Measurements from ENCODE around the gene PRKCSH.

Gene PRKCSH

GRCh38 chr19:11397089-11397610, 38.3 kb upstream of the PRKCSH start:
- Histone ChIP-seq H3K4me3 (ENCODE audit: low read depth, low read length) (no peak overlapping the region), H3K9me3 (ENCODE audit: control insufficient read depth, insufficient read depth, low read depth, low read length) (no peaks in the 10 kb centered on the region), H3K4me1 (ENCODE audit: control insufficient read depth, insufficient read depth, low read length) (no peaks in the 10 kb centered on the region), H3K27ac (ENCODE audit: extremely low read depth, low read depth, low read length) (no peak overlapping the region), H3K36me3 (ENCODE audit: control insufficient read depth in 2 of 2, insufficient read depth in 1 of 2, low read length in 2 of 2) (no peaks in the 10 kb centered on the region)
- POLR2A ChIA-PET: no interaction called here
- no peak for TF ChIP-seq ZNF580 (tag by site-specific recombination; IDR thresholded peaks at IDR 0.05)
- TF ChIP-seq HOXC10 (CRISPR knock-in tag; IDR thresholded peaks at IDR 0.05): no peak
- no peak for TF ChIP-seq ZNF560 (tag by site-specific recombination; IDR thresholded peaks at IDR 0.05; ENCODE audit: borderline replicate concordance)
- no peak for TF ChIP-seq ZNF629 (tag by site-specific recombination; IDR thresholded peaks at IDR 0.05)
- TF ChIP-seq ZNF280C (tag by site-specific recombination; IDR thresholded peaks at IDR 0.05): no peak
- no peak for TF ChIP-seq GLI2 (tag by site-specific recombination; IDR thresholded peaks at IDR 0.05; ENCODE audit: borderline replicate concordance, low read depth)
- TF ChIP-seq ZNF2 (tag by site-specific recombination; IDR thresholded peaks at IDR 0.05): no peak
- TF ChIP-seq, protein P1, sequence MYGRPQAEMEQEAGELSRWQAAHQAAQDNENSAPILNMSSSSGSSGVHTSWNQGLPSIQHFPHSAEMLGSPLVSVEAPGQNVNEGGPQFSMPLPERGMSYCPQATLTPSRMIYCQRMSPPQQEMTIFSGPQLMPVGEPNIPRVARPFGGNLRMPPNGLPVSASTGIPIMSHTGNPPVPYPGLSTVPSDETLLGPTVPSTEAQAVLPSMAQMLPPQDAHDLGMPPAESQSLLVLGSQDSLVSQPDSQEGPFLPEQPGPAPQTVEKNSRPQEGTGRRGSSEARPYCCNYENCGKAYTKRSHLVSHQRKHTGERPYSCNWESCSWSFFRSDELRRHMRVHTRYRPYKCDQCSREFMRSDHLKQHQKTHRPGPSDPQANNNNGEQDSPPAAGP (tag by site-specific recombination; IDR thresholded peaks at IDR 0.05): no peak
- TF ChIP-seq ZNF529 (tag by site-specific recombination; IDR thresholded peaks at IDR 0.05; ENCODE audit: insufficient replicate concordance): no peak
- TF ChIP-seq ZNF521 (tag by site-specific recombination; IDR thresholded peaks at IDR 0.05): no peak
- no peak for TF ChIP-seq ZNF221 (tag by site-specific recombination; IDR thresholded peaks at IDR 0.05; ENCODE audit: borderline replicate concordance)
- no peak for TF ChIP-seq ATF2 (tag by site-specific recombination; IDR thresholded peaks at IDR 0.05; ENCODE audit: low read depth)
- no peak for TF ChIP-seq ZNF654 (tag by site-specific recombination; IDR thresholded peaks at IDR 0.05; ENCODE audit: low read depth)
- TF ChIP-seq, protein P2, sequence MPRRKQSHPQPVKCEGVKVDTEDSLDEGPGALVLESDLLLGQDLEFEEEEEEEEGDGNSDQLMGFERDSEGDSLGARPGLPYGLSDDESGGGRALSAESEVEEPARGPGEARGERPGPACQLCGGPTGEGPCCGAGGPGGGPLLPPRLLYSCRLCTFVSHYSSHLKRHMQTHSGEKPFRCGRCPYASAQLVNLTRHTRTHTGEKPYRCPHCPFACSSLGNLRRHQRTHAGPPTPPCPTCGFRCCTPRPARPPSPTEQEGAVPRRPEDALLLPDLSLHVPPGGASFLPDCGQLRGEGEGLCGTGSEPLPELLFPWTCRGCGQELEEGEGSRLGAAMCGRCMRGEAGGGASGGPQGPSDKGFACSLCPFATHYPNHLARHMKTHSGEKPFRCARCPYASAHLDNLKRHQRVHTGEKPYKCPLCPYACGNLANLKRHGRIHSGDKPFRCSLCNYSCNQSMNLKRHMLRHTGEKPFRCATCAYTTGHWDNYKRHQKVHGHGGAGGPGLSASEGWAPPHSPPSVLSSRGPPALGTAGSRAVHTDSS (tag by site-specific recombination; IDR thresholded peaks at IDR 0.05): no peak
- TF ChIP-seq WT1 (tag by site-specific recombination; IDR thresholded peaks at IDR 0.05): no peak
- no peak for TF ChIP-seq SP2 (tag by site-specific recombination; IDR thresholded peaks at IDR 0.05)
- CTCF ChIA-PET: interaction anchor here (0.6 to 2.1 kb wide), 2 partner anchors 15 to 163 kb away, joined by 3 to 14 read pairs; no protein-coding TSS in a partner anchor

DNA sequence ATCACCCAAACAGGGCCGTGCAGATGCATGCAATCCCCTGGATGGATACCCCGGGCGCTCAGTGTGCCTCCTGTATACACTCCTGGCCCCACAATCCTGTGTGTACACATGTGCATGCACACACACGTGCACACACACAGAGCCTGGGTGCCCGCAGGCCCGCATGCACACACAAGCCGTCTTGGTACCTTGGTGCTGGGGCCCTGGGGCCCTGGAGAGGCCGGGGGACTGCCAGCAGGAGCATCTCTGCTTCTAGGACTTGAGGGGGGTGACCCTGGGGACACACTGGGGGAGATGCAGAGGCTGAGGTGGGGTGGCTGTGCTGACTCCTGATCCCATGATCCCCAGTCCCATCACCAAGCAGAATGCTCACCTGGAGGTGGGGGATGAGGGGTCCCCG, 35.8 kb upstream of the PRKCSH start:
- CTCF ChIA-PET: interaction anchor here (0.9 to 1.6 kb wide), 2 partner anchors 16 to 19 kb away, joined by 3 to 8 read pairs; no protein-coding TSS in a partner anchor
- TF ChIP-seq ZNF621 (tag by site-specific recombination; IDR thresholded peaks at IDR 0.05) (no peak), ZNF670 (tag by site-specific recombination; IDR thresholded peaks at IDR 0.05; ENCODE audit: low read depth) (no peak), ZNF596 (tag by site-specific recombination; IDR thresholded peaks at IDR 0.05) (no peak), ZEB2 (tag by site-specific recombination; IDR thresholded peaks at IDR 0.05) (no peak)
- H3K4me3 ChIP-seq (ENCODE audit: low read depth, low read length): no peak overlapping the region
- no peak overlapping the region for H3K27ac ChIP-seq (ENCODE audit: extremely low read depth, low read depth, low read length)
- no peaks in the 10 kb centered on the region for H3K36me3 ChIP-seq (ENCODE audit: control insufficient read depth in 2 of 2, insufficient read depth in 1 of 2, low read length in 2 of 2)
- no peaks in the 10 kb centered on the region for H3K4me1 ChIP-seq (ENCODE audit: control insufficient read depth, insufficient read depth, low read length)
- no peaks in the 10 kb centered on the region for H3K9me3 ChIP-seq (ENCODE audit: control insufficient read depth, insufficient read depth, low read depth, low read length)
- POLR2A ChIA-PET: no interaction called here
